Thoracic aorta (tissue), 2 donors: ENCODE measurements around the gene APP. TPM values are rescaled to one million over a fixed set of nuclear protein-coding genes. Genes with fewer than 3 reads are reported as not detected.

ENCODE experiments used
- ATAC-seq: fragments of 150-250 bp; one replicate; pipeline ENCODE4 v1.8.0; 2017; ENCODE audit warnings: low read depth; ENCODE audit not compliant: insufficient number of reproducible peaks, low FRiP score
- DNase-seq: peaks from one replicate; pipeline ENCODE4 v3.0.0-alpha.2; 2020; ENCODE audit warnings: low spot score
- H3K27ac ChIP-seq, 2 donors: fragments of 200-600 bp; sonication (generic); 1 replicate in 1 of 2; 2 replicates in 1 of 2; pipeline ENCODE4 v1.5.1; 2016; ENCODE audit warnings: mild to moderate bottlenecking in 2 of 2, moderate library complexity in 2 of 2
- H3K27me3 ChIP-seq: fragments of 200-600 bp; sonication (generic); replicated peaks from 2 replicates; pipeline ENCODE4 v1.6.0; 2016; ENCODE audit warnings: mild to moderate bottlenecking; ENCODE audit not compliant: insufficient read depth
- H3K36me3 ChIP-seq: fragments of 200-600 bp; sonication (generic); one replicate; pipeline ENCODE4 v1.5.1; 2016
- H3K4me1 ChIP-seq, 2 donors: fragments of 200-600 bp; sonication (generic); 1 replicate in 1 of 2; 2 replicates in 1 of 2; pipeline versions ENCODE4 v1.5.1 to v1.6.0; 2016; ENCODE audit warnings: low read depth in 2 of 2, mild to moderate bottlenecking in 1 of 2; ENCODE audit not compliant: control insufficient read depth in 1 of 2
- H3K4me3 ChIP-seq: fragments of 200-600 bp; sonication (generic); 2 replicates; pipeline ENCODE4 v1.5.1; 2016; ENCODE audit warnings: mild to moderate bottlenecking
- H3K9me3 ChIP-seq: fragments of 200-600 bp; sonication (generic); 2 replicates; pipeline ENCODE4 v1.5.1; 2016
- CTCF ChIP-seq: fragments of 200-600 bp; sonication (generic); IDR thresholded peaks from one replicate; pipeline ENCODE4 v1.5.1; 2019; ENCODE audit warnings: antibody characterized with exemption
- total RNA-seq, 2 donors: library from RNA; depleted of rRNA; stranded (reverse); fragments of >200 nt; gene quantifications; one replicate each; pipeline versions ENCODE4 v1.1.0 to v1.2.3, GENCODE V29; 2016

The APP gene
- total RNA-seq, 2 donors from 2014 or later: 342 to 468 TPM

- H3K27ac ChIP-seq: no peak overlapping the region
- no peak for ATAC-seq
Measured at GRCh38 chr21:25952306-25952705, 218.3 kb downstream of the APP start.

GRCh38 chr21:25949701-25950100 lies 220.9 kb downstream of the APP start:
- H3K27ac ChIP-seq: no peak overlapping the region
- ATAC-seq: no peak
- H3K36me3 ChIP-seq: peaks cover 4% of the 10 kb centered on the region
- no peaks in the 10 kb centered on the region for H3K9me3 ChIP-seq
- no peak overlapping the region for H3K4me3 ChIP-seq
- peaks cover 6 to 20% of the 10 kb centered on the region in 2 donors for H3K4me1 ChIP-seq
- no peak for TF ChIP-seq CTCF
- no peak for DNase-seq
- no peaks in the 10 kb centered on the region for H3K27me3 ChIP-seq

More at GRCh38 chr21:25952306-25952705, 218.3 kb downstream of the APP start:
- no peak for DNase-seq
- Histone ChIP-seq H3K4me1 (peaks cover 6 to 20% of the 10 kb centered on the region in 2 donors), H3K36me3 (no peaks in the 10 kb centered on the region), H3K4me3 (no peak overlapping the region), H3K9me3 (no peaks in the 10 kb centered on the region), H3K27me3 (no peaks in the 10 kb centered on the region)
- TF ChIP-seq CTCF: no peak

- DNase-seq (no peak), ATAC-seq (no peak)
- no peaks in the 10 kb centered on the region for H3K9me3 ChIP-seq
- no peaks in the 10 kb centered on the region for H3K4me1 ChIP-seq
- no peak overlapping the region for H3K27ac ChIP-seq
- no peak overlapping the region for H3K4me3 ChIP-seq
- H3K36me3 ChIP-seq: peaks cover 4% of the 10 kb centered on the region
- no peaks in the 10 kb centered on the region for H3K27me3 ChIP-seq
- TF ChIP-seq CTCF: no peak
Measured at GRCh38 chr21:25944672-25945213, 225.8 kb downstream of the APP start.

- H3K4me3 ChIP-seq: no peak overlapping the region
- no peaks in the 10 kb centered on the region for H3K27me3 ChIP-seq
- no peak overlapping the region for H3K27ac ChIP-seq
- peaks cover 0 to 4% of the 10 kb centered on the region in 2 donors for H3K4me1 ChIP-seq
- no peak for DNase-seq
- H3K36me3 ChIP-seq: peaks cover 4% of the 10 kb centered on the region
- TF ChIP-seq CTCF: no peak
- no peaks in the 10 kb centered on the region for H3K9me3 ChIP-seq
- ATAC-seq: no peak
Measured at GRCh38 chr21:25944082-25944481, 226.5 kb downstream of the APP start.

GRCh38 chr21:25942135-25942534 lies 228.4 kb downstream of the APP start:
- H3K4me1 ChIP-seq: peaks cover 5 to 20% of the 10 kb centered on the region in 2 donors
- H3K27me3 ChIP-seq: no peaks in the 10 kb centered on the region
- no peak overlapping the region for H3K27ac ChIP-seq
- peaks cover 4% of the 10 kb centered on the region for H3K36me3 ChIP-seq
- no peak for ATAC-seq
- no peaks in the 10 kb centered on the region for H3K9me3 ChIP-seq
- no peak for TF ChIP-seq CTCF
- H3K4me3 ChIP-seq: no peak overlapping the region
- no peak for DNase-seq
